Fibroblast of pulmonary artery (primary cell): ENCODE data around the gene C11orf24.

Experiments used
- DNase-seq: peaks from one replicate; pipeline ENCODE4 v3.0.0-alpha.2; 2010; ENCODE audit warnings: low read depth
- H3K4me3 ChIP-seq: replicated peaks from 2 replicates; pipeline ENCODE4 v1.5.1; 2011; ENCODE audit warnings: low read depth, mild to moderate bottlenecking, control low read depth, low read length, moderate library complexity
- CTCF ChIP-seq: IDR thresholded peaks from 2 replicates; pipeline ENCODE4 v1.5.1; 2011; ENCODE audit warnings: mild to moderate bottlenecking, control low read depth, low read length, inconsistent platforms; ENCODE audit errors: missing control alignments

C11orf24 gene

GRCh38 chr11:68275721-68276507 is 4.1 kb upstream of the C11orf24 start:
- TF ChIP-seq CTCF = no peak
- H3K4me3 ChIP-seq = no peak overlapping the region
- DNase-seq = no peak

DNA sequence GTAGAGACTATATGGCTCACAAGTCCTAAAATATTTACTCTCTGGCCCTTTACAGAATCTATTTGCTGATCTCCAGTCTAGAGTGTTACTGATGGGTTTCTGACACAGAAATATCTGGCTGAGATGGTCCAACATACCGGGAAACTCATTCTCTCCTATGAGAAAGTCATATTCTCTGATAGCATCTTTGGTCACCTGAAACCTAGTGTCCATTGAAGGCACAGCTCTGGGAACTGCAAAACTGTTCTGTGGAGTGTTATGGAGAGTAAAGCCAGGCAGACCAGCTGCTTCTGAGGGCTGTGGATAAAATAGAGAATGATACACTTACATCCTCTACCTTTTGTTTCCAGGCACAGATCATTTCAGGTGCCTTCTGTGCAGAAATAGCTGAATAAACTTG is 2.5 kb upstream of the C11orf24 start:
- no peak overlapping the region for H3K4me3 ChIP-seq
- no peak for DNase-seq

GRCh38 chr11:68273026-68273738 is 1.4 kb upstream of the C11orf24 start:
- DNase-seq = no peak
- no peak overlapping the region for H3K4me3 ChIP-seq
- no peak for TF ChIP-seq CTCF

More for the DNA sequence above, 2.5 kb upstream of the C11orf24 start:
- no peak for TF ChIP-seq CTCF

GRCh38 chr11:68271023-68271780 is 571 bp downstream of the C11orf24 start:
- H3K4me3 ChIP-seq = peak overlapping the region; percentile 88
- TF ChIP-seq CTCF = peak; percentile 58
- DNase-seq = peak; percentile 78

GRCh38 chr11:68270196-68271022 is 1.4 kb downstream of the C11orf24 start:
- no peak for DNase-seq
- peak overlapping the region; percentile 88 for H3K4me3 ChIP-seq
- TF ChIP-seq CTCF = no peak

GRCh38 chr11:68269414-68270081 is 2.2 kb downstream of the C11orf24 start:
- H3K4me3 ChIP-seq = no peak overlapping the region
- TF ChIP-seq CTCF = no peak

More at GRCh38 chr11:68269414-68270081, 2.2 kb downstream of the C11orf24 start:
- DNase-seq = peak; percentile 79
